C4-2B (cell line): ENCODE results near the gene KDM3A.

Experiments
- CTCF ChIP-seq: fragments of 450-650 bp; conservative IDR thresholded peaks from 2 replicates; pipeline ENCODE4 v1.5.1; 2017; ENCODE audit warnings: mild to moderate bottlenecking
- ZFX ChIP-seq: fragments of 450-650 bp; IDR thresholded peaks from 2 replicates; pipeline ENCODE4 v1.6.1; 2017

- TF ChIP-seq CTCF (no peak), ZFX (no peak)
These were observed 49.1 kb downstream of the KDM3A start for GRCh38 chr2:86490245-86490644.
